SK-MEL-5 (cell line): ENCODE results near the gene RENBP. TPM values are rescaled to one million over a fixed set of nuclear protein-coding genes. Genes with fewer than 3 reads are reported as not detected.
A peak's percentile ranks its signal among the peaks of the same experiment; 100 is the strongest.

Experiments used
- DNase-seq: peaks from one replicate; pipeline ENCODE4 v3.0.0-alpha.2; 2016; ENCODE audit warnings: low read depth, low spot score
- in situ Hi-C: cut with HindIII; loops from 2 replicates; pipeline ENCODE4 v1.10.0; 2016; ENCODE audit warnings: low sequenced_read_pairs, high pct_unique_total_duplicates, low pct_unique_long_range_greater_than_20kb
- total RNA-seq: library from RNA; depleted of rRNA; stranded (reverse); fragments of >200 nt; shearing (Covaris generic); gene quantifications from 2 replicates; pipeline ENCODE4 v1.2.3, GENCODE V29; 2014

RENBP gene
- total RNA-seq, 1 experiment from 2014 or later: 12.3 TPM

DNA sequence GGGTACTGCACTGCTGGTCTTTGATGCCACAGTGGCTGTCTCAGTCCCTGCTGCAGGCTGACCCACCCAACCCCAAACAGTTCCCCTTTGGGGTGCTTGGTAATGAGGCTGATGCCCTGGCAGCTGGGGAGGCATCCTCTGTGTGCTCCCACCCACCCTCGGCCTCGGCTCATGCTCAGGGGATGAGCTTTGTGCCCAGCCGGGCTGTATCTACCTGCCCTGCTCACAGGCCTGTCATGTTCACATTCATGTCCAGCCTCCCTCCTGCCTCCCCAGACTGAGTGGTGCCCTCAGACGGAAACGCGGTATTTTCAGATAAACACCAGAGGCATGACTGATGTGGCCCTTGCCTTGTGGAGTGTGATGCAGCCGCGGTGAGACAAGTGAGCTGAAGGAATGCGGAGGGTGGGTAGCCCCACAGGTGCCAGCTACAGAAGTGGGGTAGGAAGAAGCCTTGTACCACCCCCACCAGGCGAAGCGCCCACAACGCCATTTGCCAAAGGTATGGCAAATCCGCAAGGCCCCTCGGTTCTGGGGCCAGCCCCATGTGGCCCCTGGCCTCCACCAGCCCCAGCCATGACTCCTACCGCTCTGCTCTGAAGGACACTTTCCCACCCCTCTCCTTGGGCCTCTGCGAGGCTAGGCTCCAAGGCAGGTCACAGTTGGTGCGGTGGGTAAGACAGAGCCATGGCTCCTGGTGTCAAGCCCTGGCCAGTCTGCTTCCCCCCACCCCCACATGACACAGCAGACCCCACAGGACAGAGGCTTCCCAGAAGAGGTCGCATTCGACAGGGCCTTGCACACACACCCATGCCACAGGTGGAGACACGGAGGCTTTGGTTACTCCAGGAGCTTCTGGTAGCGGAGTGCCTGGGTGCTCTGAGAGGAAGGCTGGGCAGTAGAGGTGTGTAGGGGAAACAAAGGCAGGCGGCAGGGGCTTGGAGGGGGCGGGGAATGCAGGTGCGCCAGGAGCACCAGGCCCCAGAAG is 1.8 kb upstream of the RENBP start:
- in situ Hi-C loops: no loop called here
- DNase-seq: no peak

GRCh38 chrX:153944800-153945150 is 332 bp upstream of the RENBP start:
- in situ Hi-C loops: no loop called here
- no peak for DNase-seq

DNA sequence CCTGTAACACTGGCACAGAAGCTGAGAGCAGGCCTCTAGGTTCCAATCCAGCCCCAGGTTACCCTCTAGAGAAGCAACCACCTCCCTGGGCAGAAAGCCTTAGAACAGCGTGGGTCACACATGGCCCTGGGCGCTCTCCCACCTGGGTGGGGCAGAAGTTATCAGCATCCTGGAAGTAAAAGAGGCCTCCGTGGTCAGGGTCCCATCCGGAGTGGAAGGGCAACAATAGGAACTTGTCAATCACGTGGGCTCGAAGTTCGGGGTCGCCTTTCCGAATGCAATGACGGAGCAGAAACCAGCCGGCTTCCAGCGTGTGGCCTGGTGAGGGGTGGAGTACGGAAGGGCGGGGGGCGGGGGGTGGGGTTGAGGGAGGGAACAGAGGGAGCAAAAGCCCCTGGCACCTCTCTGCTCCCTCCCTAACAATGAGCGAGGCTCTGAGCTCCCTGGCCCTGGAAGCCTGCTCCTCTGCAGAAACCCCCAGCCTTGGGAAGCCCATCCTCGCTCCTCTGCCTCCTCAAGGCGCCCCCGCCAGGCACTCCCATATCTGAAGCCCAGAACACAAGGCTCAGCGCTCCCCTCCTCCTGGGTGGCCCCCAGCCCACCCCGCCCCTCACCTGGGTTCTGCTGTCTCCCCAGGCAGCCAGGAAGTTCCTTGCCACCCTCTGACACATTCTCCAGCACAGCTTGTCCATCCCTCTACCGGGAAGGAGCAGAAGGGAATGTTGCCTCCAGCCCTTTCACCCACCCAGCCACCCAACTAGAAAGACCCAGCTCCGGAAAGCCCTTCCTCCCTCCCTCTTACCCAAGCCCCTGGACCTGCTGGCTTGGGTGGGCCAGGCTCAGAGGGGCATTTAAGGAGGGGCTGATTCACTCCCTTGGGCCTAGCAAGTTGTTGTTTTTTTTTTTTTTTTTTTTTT is 2.8 kb downstream of the RENBP start:
- no peak for DNase-seq
- in situ Hi-C loops: no loop called here

DNA sequence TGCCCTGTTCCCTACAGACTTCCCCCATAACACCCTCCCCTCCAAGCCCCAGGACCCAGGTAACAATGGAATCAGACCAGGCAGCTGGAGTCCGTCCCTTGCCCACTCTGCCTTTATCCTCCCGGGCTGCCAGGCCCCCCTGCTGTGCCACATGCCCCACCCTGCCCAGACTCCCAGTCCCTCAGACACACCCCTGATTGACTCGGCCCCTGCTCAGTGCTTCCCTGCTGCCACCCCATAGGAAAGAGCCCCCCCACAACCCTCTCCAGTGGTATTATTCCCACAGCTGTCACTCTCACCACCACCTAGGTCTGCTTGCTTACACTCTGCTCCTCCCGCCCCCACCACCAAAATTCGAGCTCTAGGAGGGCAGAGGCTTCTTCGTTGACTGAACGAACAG is 4.9 kb downstream of the RENBP start:
- in situ Hi-C loops: no loop called here
- no peak for DNase-seq

DNA sequence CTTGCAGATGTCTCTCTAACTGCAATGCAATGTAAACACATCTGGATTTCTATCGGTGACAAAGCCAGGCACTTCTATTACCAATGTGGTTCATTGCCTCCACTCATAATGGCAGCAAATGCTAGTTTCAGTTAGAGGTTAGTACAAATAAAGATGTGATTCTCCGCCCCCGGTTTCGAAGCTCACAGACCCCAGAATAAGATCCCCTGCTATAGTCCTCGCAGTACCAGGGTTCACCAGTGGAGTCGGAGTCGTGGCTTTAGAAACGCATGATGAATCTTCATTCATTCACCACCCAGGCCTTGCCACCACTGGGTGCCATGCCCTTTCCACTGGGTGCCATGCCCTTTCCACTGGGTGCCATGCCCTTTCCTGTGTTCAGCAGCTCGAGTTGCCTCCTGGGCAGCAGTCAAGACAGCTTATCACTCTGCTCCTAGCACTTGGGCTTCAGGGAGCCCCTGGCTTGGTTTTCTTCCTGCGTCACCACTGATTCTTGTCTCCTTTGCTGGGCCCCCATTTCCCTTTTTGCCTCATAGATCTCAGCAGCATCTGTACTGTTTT is 6.1 kb downstream of the RENBP start:
- in situ Hi-C loops: no loop called here
- no peak for DNase-seq

GRCh38 chrX:153937056-153937455 is 7.4 kb downstream of the RENBP start:
- no peak for DNase-seq
- in situ Hi-C loops: no loop called here

- no peak for DNase-seq
- in situ Hi-C loops: no loop called here
Observed at GRCh38 chrX:153935326-153935851, 9.1 kb downstream of the RENBP start.

DNA sequence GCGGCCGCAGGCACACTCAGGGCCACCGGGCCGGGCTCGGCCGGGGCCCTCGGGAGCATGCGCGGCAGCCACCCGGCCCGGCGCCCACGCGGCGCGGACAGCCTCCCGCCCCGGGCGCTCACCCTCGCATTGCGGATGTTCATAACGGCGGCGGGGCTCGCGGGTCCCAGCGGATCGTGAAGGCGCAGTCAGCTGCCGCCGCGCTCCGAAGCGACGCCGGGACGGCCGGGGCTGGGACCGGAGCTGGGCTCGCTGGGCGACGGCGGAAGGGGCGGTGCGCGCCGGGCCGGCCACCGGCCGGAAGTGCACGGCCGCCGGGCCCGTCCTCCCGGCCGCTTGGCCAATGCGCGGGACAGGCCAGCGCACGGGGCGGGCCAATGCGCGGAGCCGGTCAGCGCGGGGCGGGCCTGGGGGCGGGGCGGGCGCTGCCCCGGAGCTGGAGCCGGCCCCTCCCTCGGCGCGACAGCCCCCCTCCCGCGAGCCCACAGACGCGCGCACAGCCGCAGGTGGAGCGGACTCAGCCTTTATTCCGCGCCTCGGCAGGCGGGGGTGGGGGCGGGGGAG is 9.6 kb downstream of the RENBP start, which contains the start of gene NAA10:
NAA10 (minus strand) TSS at position 276 of the 564 bp plus-strand sequence; CDS start at position 143, 133 bp downstream.
- DNase-seq: peak; percentile 71

GRCh38 chrX:153934148-153934761 is 10.2 kb downstream of the RENBP start:
- no peak for DNase-seq
- in situ Hi-C loops: no loop called here

More for the DNA sequence above, 9.6 kb downstream of the RENBP start, which contains the start of gene NAA10:
- in situ Hi-C loops: no loop called here

DNA sequence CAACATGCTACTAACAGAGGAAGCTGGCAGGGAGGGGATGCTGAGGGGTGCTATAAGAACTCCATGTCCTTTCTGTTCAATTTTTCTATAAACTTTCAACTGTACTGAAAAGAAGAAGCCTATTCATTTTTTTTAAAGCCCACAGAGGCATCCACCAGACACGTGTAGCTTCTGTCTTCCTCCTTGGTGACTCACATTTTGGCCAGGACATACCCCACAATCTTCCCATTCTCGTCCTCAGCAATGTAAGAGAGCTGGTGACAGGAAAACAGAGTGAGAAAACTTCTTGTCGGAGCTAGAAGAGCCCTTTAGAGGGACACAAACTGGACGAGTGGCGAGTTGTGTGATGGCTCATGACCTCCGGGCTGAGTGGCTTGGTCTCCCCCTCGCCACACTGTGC is 10.7 kb downstream of the RENBP start:
- in situ Hi-C loops: no loop called here
- no peak for DNase-seq

- in situ Hi-C loops: no loop called here
- DNase-seq: no peak
Observed at GRCh38 chrX:153932220-153932915, 12.1 kb downstream of the RENBP start.

DNA sequence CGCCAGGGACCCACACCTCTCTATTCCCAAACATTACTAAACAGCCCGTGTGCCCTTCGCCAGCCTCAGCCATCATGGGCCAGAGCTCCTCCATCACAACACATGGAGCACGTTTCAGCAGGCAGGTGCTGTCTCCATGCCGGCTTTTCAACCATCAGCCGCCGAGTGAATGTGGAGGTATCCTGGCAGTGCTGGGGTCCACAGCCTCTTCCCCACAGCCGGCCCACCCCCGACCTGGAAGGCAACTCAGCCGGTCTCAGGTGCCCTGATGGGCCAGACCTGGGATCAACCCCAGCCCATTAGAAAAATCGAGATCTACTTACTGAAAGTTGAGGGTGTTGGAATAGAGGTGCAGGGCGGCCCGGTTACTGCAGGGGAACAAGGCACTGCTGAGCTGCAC is 12.7 kb downstream of the RENBP start:
- DNase-seq: no peak
- in situ Hi-C loops: no loop called here

GRCh38 chrX:153931151-153931550 is 13.3 kb downstream of the RENBP start:
- DNase-seq: no peak
- in situ Hi-C loops: no loop called here

DNA sequence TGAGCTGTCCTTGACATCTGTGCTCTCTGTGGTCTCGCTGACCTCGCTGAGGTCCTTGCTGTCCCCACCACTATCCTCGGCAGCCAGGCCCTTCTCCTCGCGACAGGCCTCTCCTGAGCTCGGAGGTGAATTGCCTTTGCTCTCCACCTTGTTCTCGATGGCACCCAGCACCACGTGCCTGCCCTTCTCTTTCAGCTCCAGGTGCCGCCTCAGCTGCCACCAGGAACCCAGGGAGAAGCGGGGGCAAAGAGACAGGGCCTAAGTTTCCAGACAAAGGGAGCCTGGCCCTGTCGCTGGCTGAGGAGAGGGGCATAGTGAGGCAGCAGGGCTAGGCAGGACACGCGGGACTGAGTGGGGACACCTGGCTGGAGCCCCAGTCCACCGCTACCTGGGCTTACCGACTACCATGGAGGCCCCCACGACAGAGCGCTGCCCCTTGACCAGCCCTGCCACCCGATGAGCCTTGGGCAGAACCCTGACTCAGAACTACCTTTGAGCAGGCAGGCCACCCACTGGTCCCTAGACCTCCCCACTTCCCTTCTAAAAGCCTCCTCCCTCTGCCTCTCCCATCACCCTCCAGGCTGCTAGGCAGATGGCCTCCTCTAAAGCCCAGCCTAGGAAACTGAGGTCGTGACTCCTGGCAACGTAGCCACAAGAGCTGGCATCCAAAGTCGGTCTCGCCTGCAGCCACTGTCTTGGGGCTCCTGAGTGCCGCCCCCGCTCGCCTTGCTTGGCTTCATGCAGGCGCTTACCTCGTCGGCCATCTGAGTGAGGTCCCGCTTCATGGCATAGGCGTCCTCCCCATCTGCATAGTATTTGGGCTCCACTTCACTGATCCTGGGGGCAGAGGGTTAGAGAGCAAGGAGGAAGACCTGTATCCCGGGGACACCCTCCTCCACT is 14.2 kb downstream of the RENBP start:
- in situ Hi-C loops: no loop called here
- DNase-seq: no peak

DNA sequence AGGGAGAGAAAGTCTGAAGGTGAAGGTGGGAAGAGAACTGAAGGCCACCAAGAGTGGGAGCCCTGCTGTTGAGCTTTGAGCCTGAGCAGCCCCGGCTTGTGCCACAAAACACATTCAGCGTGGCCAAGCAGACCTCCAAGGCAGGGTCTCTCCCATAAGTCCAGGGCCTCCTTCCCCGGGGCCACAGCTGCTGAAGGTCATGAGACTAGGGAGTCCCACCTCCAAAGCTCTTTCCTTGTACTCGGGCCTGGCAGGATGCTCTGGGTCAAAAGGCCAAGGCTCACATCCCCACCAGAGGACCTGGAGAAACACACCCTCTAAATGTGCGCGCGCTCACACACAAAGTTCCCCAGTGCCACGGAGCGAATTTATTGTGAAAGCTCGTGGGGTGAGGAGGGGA is 14.9 kb downstream of the RENBP start:
- DNase-seq: no peak
- in situ Hi-C loops: no loop called here

- in situ Hi-C loops: no loop called here
- no peak for DNase-seq
Observed at GRCh38 chrX:153928846-153929245, 15.6 kb downstream of the RENBP start.
